ENCODE data around the gene NRG3.

GRCh38 chr10:82880776-82881290 lies 1005.8 kb downstream of the NRG3 start:
- TF ChIP-seq CTCF (IDR thresholded peaks at IDR 0.05) = no peak
- TF ChIP-seq POLR2A (IDR thresholded peaks at IDR 0.05) = no peak
